ENCODE data around the gene CHID1.

DNA sequence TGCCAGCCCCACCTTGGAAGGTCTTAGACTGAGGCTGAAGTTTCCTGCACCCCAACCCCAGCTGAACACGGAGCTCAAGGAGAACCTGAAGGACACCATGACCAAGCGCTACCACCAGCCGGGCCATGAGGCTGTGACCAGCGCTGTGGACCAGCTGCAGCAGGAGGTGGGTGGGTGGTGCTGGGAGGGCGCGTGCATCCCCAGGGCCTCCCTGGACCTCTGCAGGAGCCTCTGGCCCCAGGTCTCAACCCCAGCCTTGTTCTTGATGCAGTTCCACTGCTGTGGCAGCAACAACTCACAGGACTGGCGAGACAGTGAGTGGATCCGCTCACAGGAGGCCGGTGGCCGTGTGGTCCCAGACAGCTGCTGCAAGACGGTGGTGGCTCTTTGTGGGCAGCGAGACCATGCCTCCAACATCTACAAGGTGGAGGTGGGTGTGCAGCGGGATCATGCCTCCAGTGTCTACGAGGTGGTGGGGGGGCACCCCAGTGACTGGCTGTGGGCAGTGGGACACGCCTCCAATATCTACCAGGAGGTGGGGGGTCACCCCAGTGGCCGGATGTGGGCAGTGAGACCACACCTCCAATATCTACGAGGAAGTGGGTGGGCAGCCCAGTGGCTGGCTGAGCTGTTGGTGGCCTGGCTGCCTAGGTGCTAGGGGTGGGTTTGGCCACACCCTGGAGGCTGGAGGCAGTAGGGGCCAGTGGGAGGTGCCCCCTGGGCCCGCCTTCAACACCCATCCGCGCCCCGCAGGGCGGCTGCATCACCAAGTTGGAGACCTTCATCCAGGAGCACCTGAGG lies 73.2 kb downstream of the CHID1 start:
- TF ChIP-seq CTCF (IDR thresholded peaks at IDR 0.05) (no peak), POLR2A (IDR thresholded peaks at IDR 0.05) (no peak)

Measured in body of pancreas (tissue), 4 donors.